GM19438 (cell line): Measurements from ENCODE around the gene RBMS3.
A peak's percentile ranks its signal among the peaks of the same experiment; 100 is the strongest.
"Not testable (repeated sequence)": the region's sequence is repeated elsewhere in the genome, so short reads cannot be mapped to it uniquely, and the experiment has no call there.

Source experiments
- ATAC-seq: cut with Tn5 transposase; IDR thresholded peaks from one replicate; pipeline ENCODE4 v1.9.1; 2021; ENCODE audit warnings: low read depth; ENCODE audit not compliant: unreplicated experiment

Gene RBMS3

GRCh38 chr3:29646043-29646442 is 365.2 kb downstream of the RBMS3 start:
- ATAC-seq, result no peak

- peak; percentile 83 for ATAC-seq
These were observed 369.1 kb downstream of the RBMS3 start for GRCh38 chr3:29649815-29650547.

GRCh38 chr3:29653680-29654079 is 372.8 kb downstream of the RBMS3 start:
- no peak for ATAC-seq

- no peak for ATAC-seq
These were observed 374.3 kb downstream of the RBMS3 start for GRCh38 chr3:29655015-29655747.

- no peak for ATAC-seq
These were observed 384.8 kb downstream of the RBMS3 start for GRCh38 chr3:29665688-29666087.

GRCh38 chr3:29668233-29668632 is 387.4 kb downstream of the RBMS3 start:
- no peak for ATAC-seq

- ATAC-seq, result no peak
These were observed 387.9 kb downstream of the RBMS3 start for GRCh38 chr3:29668728-29669127.

GRCh38 chr3:29670476-29670875 is 389.6 kb downstream of the RBMS3 start:
- ATAC-seq, result not testable (repeated sequence)

- ATAC-seq, result no peak
These were observed 396.6 kb downstream of the RBMS3 start for GRCh38 chr3:29677421-29677820.

GRCh38 chr3:29679944-29680343 is 399.1 kb downstream of the RBMS3 start:
- no peak for ATAC-seq

- peak; percentile 41 for ATAC-seq
These were observed 402.4 kb downstream of the RBMS3 start for GRCh38 chr3:29683018-29683993.

- peak; percentile 92 for ATAC-seq
These were observed 406.2 kb downstream of the RBMS3 start for GRCh38 chr3:29686889-29687592.

- no peak for ATAC-seq
These were observed 409.9 kb downstream of the RBMS3 start for GRCh38 chr3:29690686-29691353.

GRCh38 chr3:29693863-29694262 is 413.0 kb downstream of the RBMS3 start:
- ATAC-seq, result no peak

- no peak for ATAC-seq
These were observed 413.5 kb downstream of the RBMS3 start for GRCh38 chr3:29694331-29694730.

GRCh38 chr3:29694783-29695182 is 413.9 kb downstream of the RBMS3 start:
- no peak for ATAC-seq

- ATAC-seq, result no peak
These were observed 414.3 kb downstream of the RBMS3 start for GRCh38 chr3:29695201-29695600.

GRCh38 chr3:29695643-29696198 is 414.9 kb downstream of the RBMS3 start:
- ATAC-seq, result no peak

- ATAC-seq, result no peak
These were observed 415.4 kb downstream of the RBMS3 start for GRCh38 chr3:29696311-29696710.
